BLaER1 (cell line): ENCODE measurements around the gene CDH23.

Experiments
- H3K27ac ChIP-seq: shearing (Covaris generic); formaldehyde crosslinking; 2 replicates; pipeline ENCODE4 v1.8.1; 2022
- H3K27me3 ChIP-seq: shearing (Covaris generic); formaldehyde crosslinking; 2 replicates; pipeline ENCODE4 v1.8.1; 2022
- H3K36me3 ChIP-seq: shearing (Covaris generic); formaldehyde crosslinking; 2 replicates; pipeline ENCODE4 v1.8.1; 2022
- H3K4me1 ChIP-seq: shearing (Covaris generic); formaldehyde crosslinking; 2 replicates; pipeline ENCODE4 v1.8.1; 2022
- H3K4me2 ChIP-seq: shearing (Covaris generic); formaldehyde crosslinking; 2 replicates; pipeline ENCODE4 v1.8.1; 2022
- H3K4me3 ChIP-seq: shearing (Covaris generic); formaldehyde crosslinking; 2 replicates; pipeline ENCODE4 v1.8.1; 2022
- H3K9ac ChIP-seq: shearing (Covaris generic); formaldehyde crosslinking; 2 replicates; pipeline ENCODE4 v1.8.1; 2022
- H3K9me3 ChIP-seq: shearing (Covaris generic); formaldehyde crosslinking; 2 replicates; pipeline ENCODE4 v1.8.1; 2022
- H4K20me1 ChIP-seq: shearing (Covaris generic); formaldehyde crosslinking; 2 replicates; pipeline ENCODE4 v1.8.1; 2022
- Cebpa-rat ChIP-seq: shearing (Covaris generic); IDR thresholded peaks from 2 replicates; pipeline ENCODE4 v1.8.1; 2022

The CDH23 gene

DNA sequence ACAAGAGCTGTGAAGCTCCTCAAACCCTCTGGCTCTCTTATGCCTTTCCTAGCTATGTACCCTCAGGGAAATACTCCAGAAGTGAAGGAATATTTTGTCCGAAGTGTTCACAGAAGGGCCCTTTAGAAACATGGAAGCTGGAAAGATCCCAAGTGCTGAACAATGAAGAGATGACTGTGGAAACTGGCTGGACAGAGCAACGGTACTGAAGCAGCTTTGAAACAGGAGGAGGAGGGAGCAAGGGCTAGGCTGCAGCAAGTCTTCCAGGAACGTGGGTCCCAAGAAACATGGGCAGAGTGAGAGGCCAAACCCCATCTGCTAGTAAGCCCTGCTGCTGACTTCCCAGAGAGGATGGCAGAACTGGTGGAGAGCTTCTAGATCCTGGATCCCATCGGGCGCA lies 457.3 kb downstream of the CDH23 start:
- no peak for TF ChIP-seq Cebpa-rat
- no peak overlapping the region for H3K9ac ChIP-seq
- H3K27me3 ChIP-seq = no peaks in the 10 kb centered on the region
- peaks cover 18% of the 10 kb centered on the region for H4K20me1 ChIP-seq
- H3K4me1 ChIP-seq = peaks cover 38% of the 10 kb centered on the region
- no peak overlapping the region for H3K27ac ChIP-seq
- no peak overlapping the region for H3K4me3 ChIP-seq
- no peaks in the 10 kb centered on the region for H3K36me3 ChIP-seq
- no peaks in the 10 kb centered on the region for H3K9me3 ChIP-seq
- no peak overlapping the region for H3K4me2 ChIP-seq

DNA sequence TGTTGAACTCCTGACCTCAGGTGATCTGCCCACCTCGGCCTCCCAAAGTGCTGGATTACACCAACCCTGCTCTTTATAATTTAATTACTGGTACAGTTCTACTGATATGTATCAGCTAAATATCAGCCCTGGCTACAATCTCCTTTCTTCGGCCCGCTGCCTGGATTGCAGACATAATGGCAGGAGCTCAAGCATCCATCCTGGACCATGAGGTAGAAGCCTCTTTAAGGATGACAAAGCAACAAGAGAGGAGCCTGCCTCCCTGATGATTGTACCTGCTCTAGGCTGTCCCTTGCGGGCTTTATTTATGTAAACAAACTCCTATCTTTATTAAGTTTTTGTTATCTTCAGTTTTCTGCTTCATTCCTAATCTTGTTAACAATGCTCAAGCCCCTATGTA lies 459.9 kb downstream of the CDH23 start:
- Histone ChIP-seq H3K27ac (no peak overlapping the region), H3K9me3 (no peaks in the 10 kb centered on the region), H3K9ac (no peak overlapping the region), H3K4me3 (no peak overlapping the region), H3K36me3 (no peaks in the 10 kb centered on the region), H3K4me1 (peaks cover 44% of the 10 kb centered on the region), H3K27me3 (no peaks in the 10 kb centered on the region), H4K20me1 (no peaks in the 10 kb centered on the region), H3K4me2 (no peak overlapping the region)
- TF ChIP-seq Cebpa-rat = no peak

DNA sequence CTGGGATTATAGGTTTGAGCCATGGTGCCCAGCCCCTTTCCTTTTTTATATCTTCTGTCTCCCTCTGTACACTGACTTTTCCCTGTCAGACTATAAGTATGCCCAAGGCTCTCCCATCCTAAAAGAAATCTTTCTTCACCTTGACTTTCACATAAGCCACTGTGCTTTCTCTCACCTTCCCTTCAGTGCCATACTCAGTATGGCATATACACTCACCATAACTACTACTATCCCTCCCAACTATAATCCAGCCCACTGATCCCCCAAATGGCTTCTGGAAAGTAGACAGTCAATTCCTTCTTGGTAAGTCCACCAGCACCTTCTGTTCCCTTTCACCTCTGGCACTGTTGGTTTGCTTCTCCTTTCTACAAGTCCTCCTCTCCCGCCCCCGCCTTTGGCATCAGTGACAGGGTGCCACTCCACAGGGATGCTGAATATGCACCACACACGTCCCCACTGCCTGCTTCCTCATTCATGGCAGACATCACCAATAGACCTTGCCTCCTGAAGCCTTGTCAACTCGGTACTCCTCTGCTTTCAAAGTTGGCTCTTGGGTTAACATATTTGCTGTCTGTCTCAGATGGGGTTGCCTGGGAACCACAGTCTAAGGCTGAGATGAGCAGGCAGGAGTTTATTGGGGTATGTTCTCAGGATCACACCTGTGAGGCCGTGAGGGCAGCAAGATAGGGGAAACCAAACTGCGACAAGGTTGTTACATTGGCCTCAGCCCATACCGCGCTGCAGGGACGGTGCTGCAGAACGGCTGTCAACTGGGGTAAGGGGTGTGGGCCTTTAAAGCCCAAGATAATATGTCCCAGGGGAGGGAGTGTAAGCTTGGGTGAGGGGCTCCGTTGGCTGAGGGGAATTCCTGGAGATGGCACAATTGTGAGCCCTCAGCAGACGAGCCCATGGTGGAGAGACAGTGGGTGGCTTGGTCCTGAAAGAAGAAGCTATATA lies 461.5 kb downstream of the CDH23 start:
- no peaks in the 10 kb centered on the region for H3K9me3 ChIP-seq
- no peak overlapping the region for H3K4me2 ChIP-seq
- H3K4me3 ChIP-seq = no peak overlapping the region
- no peak overlapping the region for H3K9ac ChIP-seq
- no peaks in the 10 kb centered on the region for H3K36me3 ChIP-seq
- H3K4me1 ChIP-seq = peaks cover 30% of the 10 kb centered on the region
- H3K27ac ChIP-seq = no peak overlapping the region
- H4K20me1 ChIP-seq = no peaks in the 10 kb centered on the region
- H3K27me3 ChIP-seq = no peaks in the 10 kb centered on the region
- no peak for TF ChIP-seq Cebpa-rat

DNA sequence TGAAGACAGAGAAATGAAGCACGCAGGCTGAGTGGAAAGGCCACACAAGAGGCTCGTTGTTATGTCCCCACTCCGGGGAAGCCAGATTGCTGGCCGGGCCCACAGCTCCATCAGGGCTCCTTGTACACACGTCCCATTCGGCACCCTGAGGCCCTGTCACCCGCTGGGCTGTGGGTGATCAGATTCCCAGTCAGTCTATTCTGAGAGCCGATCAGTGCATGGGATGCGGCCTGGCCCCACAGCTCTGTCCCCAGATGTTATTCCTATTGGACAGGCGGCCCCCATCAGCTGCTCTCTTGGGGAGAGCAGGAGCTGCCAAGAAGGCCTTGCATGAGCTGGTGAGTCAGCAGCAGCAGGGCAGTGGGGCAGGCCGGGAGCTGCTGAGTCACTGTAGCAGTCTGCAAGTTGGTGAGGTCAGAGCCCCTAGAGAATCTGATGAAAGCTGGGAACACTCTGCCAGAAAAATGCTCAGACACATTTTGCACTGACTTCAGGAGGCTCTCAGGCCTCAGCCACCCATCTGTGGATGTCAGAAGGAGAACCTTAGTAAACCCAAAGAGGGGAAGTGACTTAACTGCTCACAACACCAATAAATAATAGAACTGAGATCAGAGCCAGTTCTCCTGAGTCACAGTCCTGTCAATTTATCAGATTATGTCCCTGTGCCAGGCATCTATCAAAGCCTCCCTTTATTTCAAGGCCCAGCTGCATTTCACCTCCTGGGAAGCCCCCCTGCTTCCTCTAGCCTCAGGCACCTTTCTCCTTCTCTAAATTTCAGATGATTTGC lies 463.7 kb downstream of the CDH23 start:
- Histone ChIP-seq H3K4me1 (peaks cover 36% of the 10 kb centered on the region), H3K9me3 (no peaks in the 10 kb centered on the region), H4K20me1 (no peaks in the 10 kb centered on the region), H3K27ac (peak overlapping the region; percentile 40), H3K36me3 (no peaks in the 10 kb centered on the region), H3K9ac (0 out of 2 replicates have a peak overlapping the region, but pooled peaks have one; percentile 17), H3K4me2 (peak overlapping the region; percentile 58), H3K4me3 (no peak overlapping the region), H3K27me3 (no peaks in the 10 kb centered on the region)
- no peak for TF ChIP-seq Cebpa-rat

DNA sequence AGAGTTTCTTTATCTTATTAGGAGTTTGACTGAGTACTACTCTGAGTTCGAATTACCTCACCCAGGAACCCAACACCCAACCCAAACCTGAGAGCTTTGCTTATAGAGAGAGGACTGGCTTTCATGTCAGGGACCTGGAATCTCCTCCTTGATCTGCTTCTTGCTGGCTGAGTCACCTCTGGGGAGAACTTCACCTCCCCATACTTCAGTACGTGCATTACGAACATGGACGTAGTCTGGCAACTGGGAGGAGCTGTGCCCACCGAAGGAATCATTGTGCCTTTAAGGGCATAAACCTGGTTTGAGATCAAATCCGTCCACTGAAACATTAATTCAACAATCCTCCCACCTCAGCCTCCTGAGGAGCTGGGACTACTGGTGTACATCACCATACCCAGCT lies 466.5 kb downstream of the CDH23 start:
- Histone ChIP-seq H3K36me3 (no peaks in the 10 kb centered on the region), H3K9me3 (no peaks in the 10 kb centered on the region), H3K27ac (no peak overlapping the region), H4K20me1 (no peaks in the 10 kb centered on the region), H3K9ac (no peak overlapping the region), H3K4me3 (no peak overlapping the region), H3K4me2 (no peak overlapping the region), H3K4me1 (peaks cover 51% of the 10 kb centered on the region), H3K27me3 (no peaks in the 10 kb centered on the region)
- TF ChIP-seq Cebpa-rat = no peak

DNA sequence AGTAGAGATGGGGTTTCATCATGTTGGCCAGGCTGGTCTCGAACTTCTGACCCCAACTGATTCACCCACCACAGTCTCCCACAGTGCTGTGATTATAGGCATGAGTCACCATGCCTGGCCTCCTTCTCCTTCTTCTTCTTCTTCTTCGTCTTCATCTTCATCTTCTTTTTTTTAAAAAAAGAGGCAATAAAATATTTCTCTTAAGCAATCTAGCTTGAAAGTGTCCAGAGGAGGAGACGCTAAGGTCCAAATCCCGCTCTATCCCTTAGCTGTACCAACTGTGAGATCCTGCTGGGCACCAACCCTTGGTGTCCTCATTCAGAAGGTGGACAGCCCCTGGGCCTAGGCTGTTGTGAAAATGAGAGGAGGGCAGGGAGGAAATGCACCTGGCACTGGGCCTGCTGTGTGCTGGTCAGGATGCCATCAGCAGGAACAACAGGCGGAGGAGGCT lies 468.2 kb downstream of the CDH23 start:
- H3K4me2 ChIP-seq = peak overlapping the region; percentile 59

More for the DNA sequence above, 468.2 kb downstream of the CDH23 start:
- Histone ChIP-seq H3K27me3 (no peaks in the 10 kb centered on the region), H3K9ac (no peak overlapping the region), H3K36me3 (no peaks in the 10 kb centered on the region), H3K27ac (no peak overlapping the region), H3K4me1 (peaks cover 46% of the 10 kb centered on the region), H4K20me1 (no peaks in the 10 kb centered on the region), H3K4me3 (no peak overlapping the region), H3K9me3 (no peaks in the 10 kb centered on the region)
- TF ChIP-seq Cebpa-rat = no peak
